H1 (cell line): Measurements from ENCODE around the gene AVP. TPM values are rescaled to one million over a fixed set of nuclear protein-coding genes. Genes with fewer than 3 reads are reported as not detected.

ENCODE experiments used
- CTCF ChIA-PET: fragments of 300-600 bp; sonication (Branson Sonifier 250); formaldehyde crosslinking; loops from one replicate; lab custom pipeline; 2021; ENCODE audit not compliant: partially characterized antibody; lab: Charles Lee
- POLR2A ChIA-PET: fragments of 300-600 bp; sonication (Branson Sonifier 250); formaldehyde crosslinking; loops from one replicate; lab custom pipeline; 2021; ENCODE audit warnings: inconsistent platforms; ENCODE audit not compliant: partially characterized antibody; lab: Charles Lee
- DNase-seq, 2 experiments: peaks; one replicate each; pipeline versions ENCODE4 v3.0.0 to v3.0.0-alpha.2; 2010 to 2022; ENCODE audit warnings: low spot score in 2 of 2, low read depth in 1 of 2, mixed read lengths in 1 of 2
- FAIRE-seq: peaks from 2 replicates; lab custom pipeline; 2011; peaks lifted over from hg19 to GRCh38; lab: Jason Lieb, UNC
- H2AFZ ChIP-seq: 2 replicates; pipeline ENCODE4 v1.8.1; 2012; ENCODE audit warnings: low read length, inconsistent platforms
- H2AK5ac ChIP-seq: 2 replicates; pipeline ENCODE4 v1.6.1; 2013; ENCODE audit warnings: low read depth, low read length
- H2BK120ac ChIP-seq: replicated peaks from 2 replicates; pipeline ENCODE3; 2013; ENCODE audit warnings: low read depth, low read length, inconsistent platforms
- H2BK12ac ChIP-seq: 2 replicates; pipeline ENCODE4 v1.6.1; 2013; ENCODE audit warnings: low read depth, low read length
- H2BK15ac ChIP-seq: 2 replicates; pipeline ENCODE4 v1.6.1; 2013; ENCODE audit warnings: low read length
- H2BK20ac ChIP-seq: 2 replicates; pipeline ENCODE4 v1.6.1; 2013; ENCODE audit warnings: low read length
- H2BK5ac ChIP-seq: 2 replicates; pipeline ENCODE4 v1.6.1; 2013; ENCODE audit warnings: low read depth, low read length
- H3K14ac ChIP-seq: 2 replicates; pipeline ENCODE4 v1.6.1; 2013; ENCODE audit warnings: inconsistent platforms; ENCODE audit not compliant: insufficient read length
- H3K18ac ChIP-seq: 2 replicates; pipeline ENCODE4 v1.6.1; 2013; ENCODE audit warnings: low read length; ENCODE audit errors: extremely low read depth
- H3K23ac ChIP-seq: 2 replicates; pipeline ENCODE4 v1.6.1; 2013; ENCODE audit warnings: inconsistent platforms; ENCODE audit not compliant: insufficient read length
- H3K23me2 ChIP-seq: 2 replicates; pipeline ENCODE4 v1.6.1; 2013; ENCODE audit warnings: low read depth, low read length
- H3K27ac ChIP-seq: 2 replicates; pipeline ENCODE4 v1.6.1; 2011; ENCODE audit warnings: low read depth, low read length, inconsistent platforms
- H3K27me3 ChIP-seq, 4 experiments: replicated peaks in 1 of 4; 1 replicate in 1 of 4; 2 replicates in 3 of 4; pipeline versions ENCODE4 v1.6.1 to v1.8.1; 2011 to 2013; ENCODE audit warnings: low read length in 3 of 4, mild to moderate bottlenecking in 3 of 4, inconsistent platforms in 2 of 4, mixed read lengths in 2 of 4, moderate library complexity in 1 of 4; ENCODE audit not compliant: control insufficient read depth in 3 of 4, insufficient read depth in 3 of 4; ENCODE audit errors: extremely low read depth in 1 of 4
- H3K36me3 ChIP-seq, 4 experiments: 2 replicates each; pipeline versions ENCODE4 v1.6.1 to v1.8.1; 2011 to 2013; ENCODE audit warnings: mild to moderate bottlenecking in 4 of 4, low read length in 3 of 4, moderate library complexity in 2 of 4, control low read depth in 1 of 4, inconsistent platforms in 1 of 4; ENCODE audit not compliant: insufficient read depth in 4 of 4, control insufficient read depth in 2 of 4
- H3K4ac ChIP-seq: replicated peaks from 2 replicates; pipeline ENCODE3; 2013; ENCODE audit warnings: low read length, low read depth, mixed read lengths, inconsistent platforms; ENCODE audit not compliant: insufficient read length
- H3K4me1 ChIP-seq, 4 experiments: replicated peaks in 1 of 4; 1 replicate in 1 of 4; 2 replicates in 3 of 4; pipeline versions ENCODE4 v1.6.1 to v1.8.1; 2011 to 2013; ENCODE audit warnings: low read length in 3 of 4, inconsistent platforms in 2 of 4, mixed read lengths in 1 of 4; ENCODE audit not compliant: insufficient read depth in 4 of 4, control insufficient read depth in 3 of 4
- H3K4me2 ChIP-seq, 2 experiments: 2 replicates each; pipeline versions ENCODE4 v1.6.1 to v1.8.1; 2011 to 2013; ENCODE audit warnings: low read depth in 2 of 2, low read length in 2 of 2, control low read depth in 1 of 2, inconsistent platforms in 1 of 2, mild to moderate bottlenecking in 1 of 2; ENCODE audit not compliant: insufficient read depth in 1 of 2
- H3K4me3 ChIP-seq, 4 experiments: fragments of 200-600, 300-600 bp in 1 of 4; sonication (generic), shearing (Covaris generic), sonication (Bioruptor Twin) in 1 of 4; 2 replicates each; pipeline versions ENCODE4 v1.5.1 to v1.8.1; 2011 to 2016; ENCODE audit warnings: low read length in 4 of 4, low read depth in 3 of 4, control low read depth in 2 of 4, inconsistent platforms in 2 of 4, mild to moderate bottlenecking in 2 of 4, mixed read lengths in 1 of 4, moderate library complexity in 1 of 4; ENCODE audit not compliant: insufficient read depth in 2 of 4; ENCODE audit errors: extremely low read depth in 1 of 4
- H3K56ac ChIP-seq: replicated peaks from 2 replicates; pipeline ENCODE3; 2013; ENCODE audit warnings: low read depth, mild to moderate bottlenecking, mixed read lengths, low read length, inconsistent platforms; ENCODE audit not compliant: insufficient read length
- H3K79me1 ChIP-seq: 2 replicates; pipeline ENCODE4 v1.6.1; 2013; ENCODE audit warnings: low read depth, low read length, control low read depth
- H3K79me2 ChIP-seq, 2 experiments: 2 replicates each; pipeline versions ENCODE4 v1.6.1 to v1.8.1; 2012 to 2013; ENCODE audit warnings: low read length in 2 of 2, mild to moderate bottlenecking in 2 of 2, inconsistent platforms in 1 of 2; ENCODE audit not compliant: insufficient read depth in 2 of 2, control insufficient read depth in 1 of 2
- H3K9ac ChIP-seq, 4 experiments: replicated peaks in 1 of 4; 1 replicate in 1 of 4; 2 replicates in 3 of 4; pipeline versions ENCODE4 v1.6.1 to v1.8.1; 2011 to 2013; ENCODE audit warnings: low read depth in 3 of 4, low read length in 3 of 4, control low read depth in 2 of 4, mild to moderate bottlenecking in 2 of 4, moderate library complexity in 2 of 4, inconsistent platforms in 1 of 4; ENCODE audit errors: extremely low read depth in 1 of 4
- H3K9me3 ChIP-seq, 2 experiments: 2 replicates each; pipeline versions ENCODE4 v1.6.1 to v1.8.1; 2012 to 2013; ENCODE audit warnings: mild to moderate bottlenecking in 2 of 2, moderate library complexity in 2 of 2, control low read depth in 1 of 2, inconsistent platforms in 1 of 2, low read depth in 1 of 2, low read length in 1 of 2, mixed read lengths in 1 of 2; ENCODE audit not compliant: insufficient read depth in 2 of 2
- H4K20me1 ChIP-seq, 2 experiments: replicated peaks in 1 of 2; 2 replicates each; pipeline versions ENCODE3 to v1.8.1; 2011 to 2013; ENCODE audit warnings: inconsistent platforms in 2 of 2, low read length in 2 of 2, mild to moderate bottlenecking in 1 of 2; ENCODE audit not compliant: insufficient read depth in 2 of 2, control insufficient read depth in 1 of 2
- H4K5ac ChIP-seq: 2 replicates; pipeline ENCODE4 v1.6.1; 2013; ENCODE audit warnings: low read length, low read depth, mixed read lengths, inconsistent platforms; ENCODE audit not compliant: insufficient read length
- H4K8ac ChIP-seq: 2 replicates; pipeline ENCODE4 v1.8.0; 2013; ENCODE audit warnings: mild to moderate bottlenecking, moderate library complexity, low read length, inconsistent platforms; ENCODE audit not compliant: insufficient read depth; ENCODE audit errors: extremely low read depth
- H4K91ac ChIP-seq: replicated peaks from 2 replicates; pipeline ENCODE3; 2013; ENCODE audit warnings: low read length, mixed read lengths, inconsistent platforms; ENCODE audit not compliant: insufficient read length
- ASH2L ChIP-seq: fragments of 200-600, 300-600 bp; sonication (generic); IDR thresholded peaks from one replicate; pipeline ENCODE4 v1.7.1; 2017; ENCODE audit warnings: low read length
- POU5F1 ChIP-seq: IDR thresholded peaks from 2 replicates; pipeline ENCODE4 v1.6.1; 2011; ENCODE audit warnings: low read depth, mild to moderate bottlenecking, low read length, moderate library complexity
- SP4 ChIP-seq: IDR thresholded peaks from 2 replicates; pipeline ENCODE4 v1.6.1; 2012; ENCODE audit warnings: low read length, inconsistent platforms
- YY1 ChIP-seq: IDR thresholded peaks from 2 replicates; pipeline ENCODE4 v1.6.1; 2011; ENCODE audit warnings: low read depth, mild to moderate bottlenecking, low read length
- WGBS, 2 experiments: shearing (Covaris generic) in 1 of 2; methylation state at CpG; one replicate each; pipeline versions ENCODE4 v1.1.6 to v1.1.7; 2013 to 2015; ENCODE audit warnings: low lambda C conversion rate in 2 of 2, mixed read lengths in 2 of 2, inconsistent platforms in 1 of 2, low coverage in 1 of 2, missing lambda C conversion rate in 1 of 2; ENCODE audit not compliant: insufficient replicate concordance in 2 of 2, insufficient coverage in 1 of 2, insufficient read length in 1 of 2; ENCODE audit errors: extremely low coverage in 1 of 2, missing lambda C conversion rate in 1 of 2; 5-methylcytosine and 5-hydroxymethylcytosine counted together
- polyA plus RNA-seq, 7 experiments: library from polyadenylated mRNA; depleted of rRNA in 3 of 7; stranded (reverse) in 5 of 7; unstranded in 2 of 7; fragments of >200 nt in 5 of 7; fragments of 200-250 nt in 2 of 7; gene quantifications; 1 replicate in 5 of 7; 2 replicates in 1 of 7; 4 replicates in 1 of 7; pipeline versions ENCODE4 v1.2.1 to v1.2.3, GENCODE V29; 2011 to 2013; ENCODE audit warnings: missing spikeins in 2 of 7, mixed read lengths in 2 of 7
- total RNA-seq: library from RNA; stranded (reverse); fragmentation: NEBNext Ultra II Directional; extraction: Animal tissue kit (Norgen Biotek cat#: 25700); gene quantifications from 2 replicates; pipeline ENCODE4 v1.2.1, GENCODE V29; 2021

The AVP gene
- total and polyA plus RNA-seq, 2 of the 8 experiments (the other 6 are each of a cell fraction or from before 2014, with no cell fraction given): 0.18 TPM; not detected in 1

DNA sequence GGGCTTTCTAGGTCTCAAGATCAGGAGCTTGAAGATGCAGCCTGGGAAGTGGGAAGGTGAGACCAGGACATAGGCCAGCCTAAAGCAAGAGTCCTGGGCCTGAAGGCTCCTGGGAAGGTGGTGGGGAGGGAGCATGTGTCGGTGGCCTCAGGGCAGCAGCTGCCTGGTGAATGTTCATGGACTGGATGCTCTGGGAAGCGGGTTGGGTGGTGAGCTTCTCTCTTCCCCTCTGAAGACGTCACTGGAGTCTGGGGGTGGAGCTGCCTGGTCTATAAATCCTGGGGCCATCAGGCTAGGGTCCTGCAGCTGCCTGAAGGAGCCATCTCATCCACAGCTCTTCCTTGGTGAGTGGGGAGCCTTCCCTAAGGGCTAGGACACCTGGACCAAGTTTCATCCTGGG lies 41.2 kb downstream of the AVP start, which contains the start of gene GNRH2:
TSS of gene GNRH2 (plus strand) at position 301 of the 400 bp plus-strand sequence. CDS start 793 bp downstream, outside the sequence.
- POLR2A ChIA-PET: interaction anchor here (1.8 kb wide), 1 partner anchor 29 kb away, joined by 4 read pairs; the partner anchor contains the start of gene OXT
- TF ChIP-seq ASH2L (no peak), SP4 (no peak), POU5F1 (no peak), YY1 (no peak)
- TF ChIP-seq, all 59 proteins: peak for 0

More for the DNA sequence above, 41.2 kb downstream of the AVP start, which contains the start of gene GNRH2:
- H2AK5ac ChIP-seq: no peak within 1 kb of the TSS
- peak within 1 kb of the TSS; percentile 29; the same call in 1 of the 2 replicates for H4K8ac ChIP-seq
- H3K18ac ChIP-seq: no peak within 1 kb of the TSS
- no peaks in the 10 kb centered on the region for H3K9me3 ChIP-seq
- CTCF ChIA-PET: interaction anchor here (0.6 to 1.5 kb wide), 3 partner anchors 9 to 178 kb away, joined by 3 to 5 read pairs (median 3); no protein-coding TSS in a partner anchor
- H4K5ac ChIP-seq: no peak within 1 kb of the TSS
- H2BK120ac ChIP-seq: no peak within 1 kb of the TSS
- no peak within 1 kb of the TSS for H2BK12ac ChIP-seq
- no peaks in the 10 kb centered on the region for H3K27me3 ChIP-seq
- peak within 1 kb of the TSS in 1 of 2 experiments; percentile 59; a peak in 1 of 4 replicates for H3K4me2 ChIP-seq
- H2BK5ac ChIP-seq: peak within 1 kb of the TSS; percentile 53; the same call in 1 of the 2 replicates
- H3K4me3 ChIP-seq: no peak within 1 kb of the TSS; a peak in 1 of 8 replicates
- H3K9ac ChIP-seq: no peak within 1 kb of the TSS
- FAIRE-seq: no peak
- no peak within 1 kb of the TSS for H3K4ac ChIP-seq
- H3K23me2 ChIP-seq: peaks cover 8% of the 10 kb centered on the region
- peaks cover 2 to 12% (median 9%) of the 10 kb centered on the region in 4 experiments; a peak in 6 of 7 replicates for H3K4me1 ChIP-seq
- H3K56ac ChIP-seq: no peak within 1 kb of the TSS
- H2BK15ac ChIP-seq: 0 out of 2 replicates have a peak within 1 kb of the TSS, but pooled peaks have one; percentile 16
- peaks cover 8 to 22% (median 18%) of the 10 kb centered on the region in 4 experiments; a peak in 6 of 8 replicates for H3K36me3 ChIP-seq
- H3K23ac ChIP-seq: no peak within 1 kb of the TSS
- H4K91ac ChIP-seq: peak within 1 kb of the TSS; percentile 17
- no peak for DNase-seq
- peaks cover 5% of the 10 kb centered on the region for H3K79me1 ChIP-seq
- H3K14ac ChIP-seq: no peak within 1 kb of the TSS
- 92% methylated on average over 3 of the region's 3 CpGs; no CpG with 5 or more reads in 1 of the 2 experiments for WGBS, 2 experiments
- no peak within 1 kb of the TSS for H2AFZ ChIP-seq
- no peak within 1 kb of the TSS for H2BK20ac ChIP-seq
- peaks cover 0 to 2% of the 10 kb centered on the region in 2 experiments for H4K20me1 ChIP-seq
- H3K27ac ChIP-seq: no peak within 1 kb of the TSS
- H3K79me2 ChIP-seq: peaks cover 0 to 6% of the 10 kb centered on the region in 2 experiments; a peak in 1 of 4 replicates
